PC-9 (cell line): Measurements from ENCODE around the gene ZNF331.

ENCODE experiments used
- CTCF ChIP-seq: fragments of 200-600 bp; sonication (generic); conservative IDR thresholded peaks from 2 replicates; pipeline ENCODE4 v1.6.1; 2017; ENCODE audit warnings: mixed run types, antibody characterized with exemption, mild to moderate bottlenecking, moderate library complexity
- EZH2 ChIP-seq: fragments of 200-600 bp; sonication (generic); IDR thresholded peaks from 2 replicates; pipeline ENCODE4 v1.8.0; 2017; ENCODE audit warnings: antibody characterized with exemption, low read depth

- TF ChIP-seq CTCF (no peak), EZH2 (no peak)
These were observed 45.8 kb upstream of the ZNF331 start for GRCh38 chr19:53492153-53492552.
